Skin epidermis (tissue), 12 donors: ENCODE data around the gene NAALAD2.
"Not testable (repeated sequence)": the region's sequence is repeated elsewhere in the genome, so short reads cannot be mapped to it uniquely, and the experiment has no call there.

ENCODE experiments used
- H3K27ac ChIP-seq, 21 experiments: fragments of 200-600 bp; sonication (generic) in 11 of 21; one replicate each; pipeline ENCODE4 v1.5.0; 2020; ENCODE audit warnings: mild to moderate bottlenecking in 3 of 21, inconsistent platforms in 2 of 21, moderate library complexity in 2 of 21
- H3K4me3 ChIP-seq, 7 experiments: fragments of 200-600 bp; sonication (generic) in 2 of 7; one replicate each; pipeline ENCODE4 v1.5.0; 2020; ENCODE audit warnings: inconsistent platforms in 2 of 7, mild to moderate bottlenecking in 2 of 7, moderate library complexity in 1 of 7

The NAALAD2 gene

DNA sequence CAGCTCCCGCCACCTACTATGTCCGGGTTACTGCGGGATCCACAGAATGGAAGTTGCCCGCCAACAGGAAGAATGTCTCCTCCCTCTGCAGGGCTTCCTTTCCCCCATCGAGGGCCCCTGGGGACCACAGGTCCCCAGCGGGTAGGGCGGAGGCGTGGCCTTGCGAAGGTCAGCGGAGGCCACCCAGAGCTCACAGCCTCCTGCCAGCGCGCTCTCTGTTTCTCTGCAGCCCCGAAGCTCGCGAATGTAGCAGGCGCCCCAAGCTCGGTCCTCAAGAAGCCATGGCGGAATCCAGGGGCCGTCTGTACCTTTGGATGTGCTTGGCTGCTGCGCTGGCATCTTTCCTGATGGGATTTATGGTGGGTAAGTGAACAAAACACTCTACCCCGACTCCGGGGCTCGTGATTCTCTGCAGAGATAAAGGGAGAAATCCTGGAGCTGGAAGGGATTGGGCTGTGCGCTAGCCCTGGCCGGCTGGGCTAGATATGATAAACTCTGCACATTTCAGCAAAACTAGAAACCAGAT, at the start of gene NAALAD2:
Gene NAALAD2, plus strand, starts transcription at position 186 of the 526 bp plus-strand sequence. Its CDS starts 96 bp downstream, at position 282.
- H3K4me3 ChIP-seq, result peak within 1 kb of the TSS; percentile 22 to 44 (median 27)
- H3K27ac ChIP-seq, result peak within 1 kb of the TSS in 4 of 21 experiments; percentile 2 to 39 (median 22)

DNA sequence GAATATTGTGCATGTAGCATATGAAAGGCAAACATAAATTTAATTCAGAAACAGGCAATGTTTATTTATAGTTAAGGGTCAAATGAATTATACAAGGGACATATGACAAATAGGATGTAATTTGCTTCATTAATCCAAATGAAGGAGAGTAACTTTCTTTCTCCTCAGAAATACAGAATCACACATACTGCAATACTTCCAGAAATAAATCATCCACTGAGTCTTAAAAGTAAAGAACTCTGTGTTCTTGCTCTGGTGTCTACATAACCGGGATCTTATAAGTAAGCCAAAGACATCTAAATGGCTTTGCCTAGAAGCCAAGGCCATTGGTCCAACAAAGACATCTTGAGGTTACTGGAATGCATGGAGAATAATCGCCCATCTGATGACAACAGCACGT, 48.8 kb upstream of the NAALAD2 start, which contains the start of gene UBTFL1:
Gene UBTFL1, plus strand, starts transcription at position 301 of the 400 bp plus-strand sequence. Its CDS starts 0 bp downstream, at position 301.
- not testable (repeated sequence) for H3K4me3 ChIP-seq, H3K27ac ChIP-seq

DNA sequence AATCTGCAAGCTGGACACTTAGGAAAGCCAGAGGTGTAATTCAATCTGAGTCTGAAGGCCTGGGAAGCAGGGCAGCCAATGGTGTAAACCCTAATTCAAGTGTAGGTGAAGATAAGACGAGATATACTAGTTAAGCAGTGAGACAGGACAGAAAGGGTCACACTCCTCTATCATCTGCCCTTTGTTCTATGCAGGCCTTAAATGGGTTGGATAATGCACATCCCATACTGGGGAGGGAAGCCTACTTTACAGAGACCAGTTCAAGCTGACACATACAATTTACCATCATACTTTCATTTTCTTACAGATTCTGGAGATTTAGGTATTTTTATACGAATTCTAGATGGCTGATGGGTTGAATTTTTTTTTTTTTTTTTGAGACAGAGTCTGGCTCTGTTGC, 45.7 kb upstream of the NAALAD2 start:
- not testable (repeated sequence) for H3K4me3 ChIP-seq, H3K27ac ChIP-seq

DNA sequence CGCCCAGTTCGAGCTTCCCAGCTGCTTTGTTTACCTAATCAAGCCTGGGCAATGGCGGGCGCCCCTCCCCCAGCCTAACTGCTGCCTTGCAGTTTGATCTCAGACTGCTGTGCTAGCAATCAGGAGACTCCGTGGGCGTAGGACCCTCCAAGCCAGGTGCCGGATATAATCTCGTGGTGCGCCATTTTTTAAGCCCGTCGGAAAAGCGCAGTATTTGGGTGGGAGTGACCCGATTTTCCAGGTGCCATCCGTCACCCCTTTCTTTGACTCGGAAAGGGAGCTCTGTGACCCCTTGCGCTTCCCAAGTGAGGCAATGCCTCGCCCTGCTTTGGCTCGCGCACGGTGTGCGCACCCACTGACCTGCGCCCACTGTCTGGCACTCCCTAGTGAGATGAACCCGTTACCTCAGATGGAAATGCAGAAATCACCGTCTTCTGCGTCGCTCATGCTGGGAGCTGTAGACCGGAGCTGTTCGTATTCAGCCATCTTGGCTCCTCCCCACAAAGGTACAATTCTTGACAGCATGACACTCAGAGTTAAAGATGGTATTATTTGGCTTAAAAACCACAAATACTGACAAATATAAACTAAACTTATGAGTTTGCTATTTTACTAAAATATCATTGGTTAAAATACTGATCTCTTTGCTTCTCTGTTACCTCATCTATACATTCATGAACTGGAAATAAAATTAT, 39.1 kb upstream of the NAALAD2 start:
- H3K4me3 ChIP-seq, H3K27ac ChIP-seq: not testable (repeated sequence)

DNA sequence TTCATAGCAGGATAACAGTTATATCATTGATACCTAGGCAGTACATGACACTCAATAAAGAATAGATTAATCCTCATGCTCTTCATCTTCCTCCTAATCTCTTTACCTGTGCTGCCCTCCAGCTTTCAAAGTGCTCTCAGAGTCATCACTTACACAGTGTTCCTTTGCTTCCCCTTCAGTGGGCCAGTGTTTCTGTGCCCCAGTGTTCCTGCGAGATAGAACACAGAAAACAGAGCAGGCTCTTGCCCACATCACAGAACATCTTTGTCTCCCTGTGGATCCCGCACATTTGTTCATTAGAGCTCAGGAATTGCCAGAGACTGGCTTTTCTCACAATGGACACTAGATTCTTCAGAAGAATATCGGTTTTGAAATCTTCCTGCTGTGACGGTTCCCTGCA, 36.2 kb upstream of the NAALAD2 start:
- H3K27ac ChIP-seq, H3K4me3 ChIP-seq: not testable (repeated sequence)

DNA sequence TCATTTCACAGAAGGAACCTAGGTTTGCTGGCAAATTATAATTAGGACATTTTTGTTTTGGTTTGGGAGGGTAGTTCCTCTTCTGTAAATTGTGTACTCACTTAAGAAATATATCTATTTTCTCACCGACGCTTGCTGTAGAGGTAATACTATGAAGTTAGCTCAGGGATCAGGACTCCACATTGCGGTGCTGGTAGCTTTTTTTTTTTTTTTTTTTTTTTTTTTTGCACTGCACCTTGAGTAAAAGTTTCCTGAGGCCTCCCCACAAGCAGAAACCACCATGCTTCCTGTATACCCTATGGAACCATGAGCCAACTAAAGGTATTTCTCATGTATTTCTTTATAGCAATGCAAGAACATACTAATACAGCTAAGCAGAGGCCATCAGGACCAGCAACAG, 34.0 kb upstream of the NAALAD2 start:
- Histone ChIP-seq H3K4me3 (no peak overlapping the region), H3K27ac (no peak overlapping the region)

DNA sequence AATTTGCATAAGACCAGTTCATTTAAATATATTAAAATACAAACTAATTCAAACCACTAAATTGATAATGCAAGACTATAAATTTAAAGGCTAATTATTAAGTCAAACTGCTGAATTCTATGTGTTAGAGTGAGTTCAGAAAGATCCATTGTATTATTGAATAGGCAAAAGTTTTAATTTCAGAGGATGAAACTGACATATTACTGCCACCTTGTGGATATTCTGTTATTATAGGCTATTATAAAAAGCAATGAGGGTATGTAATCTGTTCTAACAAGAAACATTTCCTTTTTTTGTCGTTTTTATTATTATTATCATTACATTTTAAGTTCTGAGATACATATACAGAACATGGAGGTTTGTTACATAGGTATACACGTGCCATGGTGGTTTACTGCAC, 20.9 kb upstream of the NAALAD2 start:
- no peak overlapping the region for H3K27ac ChIP-seq
- H3K4me3 ChIP-seq, result no peak overlapping the region

DNA sequence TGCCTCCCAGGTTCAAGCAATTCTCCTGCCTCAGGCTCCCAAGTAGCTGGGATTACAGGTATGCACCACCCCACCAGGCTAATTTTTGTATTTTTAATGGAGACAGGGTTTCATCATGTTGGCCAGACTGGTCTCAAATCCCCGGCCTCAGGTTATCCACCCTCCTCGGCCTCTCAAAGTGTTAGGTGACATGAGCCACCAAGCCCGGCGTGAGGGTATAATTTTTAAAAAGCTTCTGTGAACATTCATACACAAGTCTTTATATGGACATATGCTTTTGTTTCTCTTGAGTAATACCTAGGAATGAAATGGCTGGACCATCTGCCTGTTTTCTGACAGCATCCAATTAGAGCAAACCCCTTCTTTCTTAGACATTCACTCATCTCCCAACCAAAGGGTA, 14.3 kb upstream of the NAALAD2 start:
- Histone ChIP-seq H3K4me3 (no peak overlapping the region), H3K27ac (no peak overlapping the region)

GRCh38 chr11:90124371-90124770, 10.1 kb upstream of the NAALAD2 start:
- no peak overlapping the region for H3K27ac ChIP-seq
- no peak overlapping the region for H3K4me3 ChIP-seq

GRCh38 chr11:90124946-90125345, 9.5 kb upstream of the NAALAD2 start:
- H3K27ac ChIP-seq, result no peak overlapping the region
- no peak overlapping the region for H3K4me3 ChIP-seq

GRCh38 chr11:90133560-90134477, 644 bp upstream of the NAALAD2 start:
- Histone ChIP-seq H3K4me3 (peak overlapping the region; percentile 22 to 44 (median 27)), H3K27ac (peak overlapping the region in 4 of 21 experiments; percentile 2 to 39 (median 22))

DNA sequence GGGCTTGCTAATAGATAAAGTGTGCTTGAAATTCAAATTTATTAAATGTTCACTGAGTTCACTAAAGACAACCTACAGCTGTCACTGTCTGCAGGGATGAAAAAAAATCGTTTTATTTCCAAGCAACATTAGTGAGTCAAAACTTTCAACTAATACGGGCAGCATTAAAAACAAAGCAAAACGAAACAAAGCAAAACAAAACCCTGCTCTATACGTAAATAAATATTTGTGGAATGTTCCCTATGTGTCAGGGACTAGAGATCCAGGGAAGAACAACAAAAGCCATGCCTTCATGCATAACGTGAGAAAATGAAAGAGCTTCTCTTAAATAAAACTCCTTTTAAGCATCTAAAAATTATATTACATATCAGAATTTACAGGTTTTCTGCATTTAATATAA, 553 bp downstream of the NAALAD2 start:
- H3K4me3 ChIP-seq, result peak overlapping the region; percentile 22 to 44 (median 27)
- no peak overlapping the region for H3K27ac ChIP-seq

DNA sequence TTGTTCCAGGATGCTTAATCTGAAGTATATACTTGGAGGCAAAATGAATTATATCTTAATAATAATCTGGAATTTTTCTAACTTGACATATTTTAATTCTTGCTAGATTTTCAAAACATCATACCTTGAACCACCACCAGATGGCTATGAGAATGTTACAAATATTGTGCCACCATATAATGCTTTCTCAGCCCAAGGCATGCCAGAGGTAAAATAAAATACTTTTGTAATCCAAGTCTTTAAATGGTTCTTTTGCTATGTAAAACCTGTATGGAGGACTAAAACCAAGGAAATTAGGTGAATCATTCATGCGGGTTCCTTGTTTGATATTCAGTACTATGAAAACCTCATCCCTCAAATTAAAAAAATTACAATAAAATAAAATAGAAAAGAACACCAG, 14.4 kb downstream of the NAALAD2 start:
- Histone ChIP-seq H3K27ac (no peak overlapping the region), H3K4me3 (no peak overlapping the region)

- H3K4me3 ChIP-seq, H3K27ac ChIP-seq: not testable (repeated sequence)
Observed at GRCh38 chr11:90166982-90167573, 32.6 kb downstream of the NAALAD2 start.

DNA sequence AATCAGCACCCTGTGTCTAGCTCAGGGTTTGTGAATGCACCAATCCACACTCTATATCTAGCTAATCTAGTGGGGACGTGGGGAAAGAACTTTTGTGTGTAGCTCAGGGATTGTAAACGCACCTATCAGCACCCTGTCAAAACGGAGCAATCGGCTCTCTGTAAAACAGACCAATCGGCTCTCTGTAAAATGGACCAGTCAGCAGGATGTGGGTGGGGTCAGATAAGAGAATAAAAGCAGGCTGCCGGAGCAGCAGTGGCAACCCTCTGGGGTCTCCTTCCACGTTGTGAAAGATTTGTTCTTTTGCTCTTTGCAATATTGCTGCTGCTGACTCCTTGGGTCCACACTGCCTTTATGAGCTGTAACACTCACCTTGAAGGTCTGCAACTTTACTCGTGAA, 33.2 kb downstream of the NAALAD2 start:
- not testable (repeated sequence) for H3K27ac ChIP-seq, H3K4me3 ChIP-seq

DNA sequence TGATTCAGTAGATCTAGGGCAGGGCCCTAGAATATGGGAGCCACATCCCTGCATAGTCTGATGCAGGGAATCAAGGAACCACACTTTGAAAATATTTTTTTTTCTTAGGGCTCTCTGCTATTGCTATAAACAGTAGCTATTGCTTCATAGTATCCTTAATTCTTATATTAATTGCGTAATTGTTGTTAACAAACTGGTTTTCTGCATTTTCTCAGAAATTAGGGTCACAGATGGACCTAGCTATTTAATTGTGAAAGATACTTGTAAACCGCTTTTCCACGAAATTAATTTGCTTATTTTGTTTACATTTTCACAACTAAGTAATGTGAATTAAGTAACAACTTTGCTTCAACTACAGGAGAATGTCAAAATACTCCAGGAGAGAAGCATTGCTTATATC, 34.1 kb downstream of the NAALAD2 start:
- no peak overlapping the region for H3K4me3 ChIP-seq
- no peak overlapping the region for H3K27ac ChIP-seq

- Histone ChIP-seq H3K27ac (no peak overlapping the region), H3K4me3 (no peak overlapping the region)
Observed at GRCh38 chr11:90171359-90171758, 36.9 kb downstream of the NAALAD2 start.

- H3K27ac ChIP-seq, result no peak overlapping the region
- H3K4me3 ChIP-seq, result no peak overlapping the region
Observed at GRCh38 chr11:90176069-90176468, 41.6 kb downstream of the NAALAD2 start.

GRCh38 chr11:90178751-90179150, 44.3 kb downstream of the NAALAD2 start:
- no peak overlapping the region for H3K27ac ChIP-seq
- no peak overlapping the region for H3K4me3 ChIP-seq

DNA sequence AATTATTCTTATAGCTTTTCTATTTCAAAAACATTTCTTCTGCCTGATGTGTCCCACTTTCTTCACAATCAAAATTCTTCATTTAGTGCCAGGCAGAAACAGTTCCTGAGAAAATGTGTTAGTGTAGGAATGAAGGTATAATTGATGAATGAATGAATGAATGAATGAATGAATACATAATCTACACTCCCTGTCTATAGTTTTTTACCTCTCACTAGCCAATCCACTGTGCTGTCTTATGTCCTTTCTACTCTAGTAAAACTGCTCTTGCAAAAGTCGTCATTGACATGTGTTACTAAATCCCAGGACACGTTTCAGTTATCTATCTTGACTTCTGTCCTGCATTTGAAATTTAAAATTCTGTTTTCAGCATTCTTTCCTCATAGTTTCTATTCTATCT, 45.5 kb downstream of the NAALAD2 start:
- Histone ChIP-seq H3K4me3 (no peak overlapping the region), H3K27ac (no peak overlapping the region)
